GM10248 (cell line): ENCODE measurements around the gene PACRG.

ENCODE experiments used
- CTCF ChIA-PET: fragments of 300-600 bp; sonication (Branson Sonifier 250); formaldehyde crosslinking; extraction: SDS; loops from one replicate; lab custom pipeline; 2021; ENCODE audit warnings: antibody characterized with exemption; lab: Yijun Ruan, JAX
- POLR2A ChIA-PET: fragments of 350-650 bp; sonication (Branson Sonifier 250); formaldehyde crosslinking; extraction: SDS; loops from one replicate; lab custom pipeline; 2020; ENCODE audit warnings: antibody characterized with exemption; lab: Yijun Ruan, JAX
- DNase-seq: peaks from one replicate; pipeline ENCODE4 v3.0.0; 2012; ENCODE audit errors: extremely low spot score
- CTCF ChIP-seq: IDR thresholded peaks from 2 replicates; pipeline ENCODE4 v1.5.1; 2012; ENCODE audit warnings: mild to moderate bottlenecking, low read depth; ENCODE audit errors: extremely low read depth, missing control alignments, control extremely low read depth

Gene PACRG

GRCh38 chr6:163232649-163233048, 504.9 kb downstream of the PACRG start:
- TF ChIP-seq CTCF, result no peak
- CTCF ChIA-PET, result interaction anchor here (1.3 kb wide), 1 partner anchor 11 kb away, joined by 3 read pairs; no protein-coding TSS in a partner anchor
- POLR2A ChIA-PET, result no interaction called here
- DNase-seq, result no peak

GRCh38 chr6:163237110-163237509, 509.3 kb downstream of the PACRG start:
- CTCF ChIA-PET, result no interaction called here
- DNase-seq, result no peak
- TF ChIP-seq CTCF, result no peak
- POLR2A ChIA-PET, result no interaction called here

GRCh38 chr6:163239572-163240340, 512.0 kb downstream of the PACRG start:
- CTCF ChIA-PET, result interaction anchor here (1.1 kb wide), 1 partner anchor 315 kb away, joined by 3 read pairs; no protein-coding TSS in a partner anchor
- DNase-seq, result no peak
- no peak for TF ChIP-seq CTCF
- POLR2A ChIA-PET, result no interaction called here

- no peak for TF ChIP-seq CTCF
- CTCF ChIA-PET, result interaction anchor here (1.1 kb wide), 1 partner anchor 316 kb away, joined by 3 read pairs; no protein-coding TSS in a partner anchor
- POLR2A ChIA-PET, result no interaction called here
- DNase-seq, result no peak
Measured at GRCh38 chr6:163240556-163240955, 512.8 kb downstream of the PACRG start.

- TF ChIP-seq CTCF, result no peak
- ChIA-PET CTCF (no interaction called here), POLR2A (no interaction called here)
- DNase-seq, result no peak
Measured at GRCh38 chr6:163241683-163242082, 513.9 kb downstream of the PACRG start.

- ChIA-PET POLR2A (no interaction called here), CTCF (no interaction called here)
- TF ChIP-seq CTCF, result no peak
- no peak for DNase-seq
Measured at GRCh38 chr6:163243083-163243482, 515.3 kb downstream of the PACRG start.
